Stimulated activated CD4-positive, alpha-beta T cell treated with anti-CD3 and anti-CD28 coated beads, TNF-alpha, amount 100 ng/mL, for 48 hours (primary cell): Measurements from ENCODE around the gene ATP8B4.

Experiments used
- DNase-seq, 3 donors: peaks; one replicate each; pipeline ENCODE4 v3.0.0-alpha.2; 2020; ENCODE audit warnings: low read depth in 3 of 3

The ATP8B4 gene

DNA sequence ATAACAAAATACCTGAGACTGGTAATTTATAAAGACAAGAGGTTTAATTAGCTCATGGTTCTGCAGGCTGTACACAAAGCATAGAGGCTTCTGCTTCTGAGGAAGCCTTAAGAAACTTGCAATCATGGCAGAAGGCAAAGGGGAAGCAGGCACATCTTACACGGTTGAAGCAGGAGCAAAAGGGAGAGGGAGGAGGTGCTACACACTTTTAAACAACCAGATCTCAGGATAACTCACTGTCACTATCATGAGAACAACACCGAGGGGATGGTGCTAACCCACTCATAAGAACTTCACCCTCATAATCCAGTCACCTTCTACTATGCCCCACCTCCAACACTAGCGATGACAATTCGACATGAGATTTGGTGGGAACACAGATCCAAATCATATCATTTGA lies 54.4 kb downstream of the ATP8B4 start:
- DNase-seq: no peak

- DNase-seq: no peak
These were observed 55.8 kb downstream of the ATP8B4 start for GRCh38 chr15:50063226-50063625.

DNA sequence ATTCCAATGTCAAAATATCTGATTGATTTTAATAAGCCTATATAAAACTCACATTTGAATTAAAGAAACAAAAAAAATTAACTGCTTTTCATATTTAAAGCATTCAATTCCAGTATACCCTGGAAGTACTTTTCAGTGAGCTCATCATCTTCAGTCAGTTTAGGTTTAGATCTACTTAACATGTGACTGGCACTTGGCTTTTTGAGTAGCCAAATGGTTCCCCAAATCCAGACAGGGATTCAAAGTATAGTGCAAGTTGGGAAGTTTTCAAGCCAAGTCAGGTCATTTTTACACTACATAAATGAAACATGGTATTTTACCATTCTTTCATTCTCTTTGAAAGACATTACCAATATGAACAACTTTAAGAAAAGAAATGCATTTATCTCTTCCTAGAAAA lies 57.5 kb downstream of the ATP8B4 start:
- no peak for DNase-seq

GRCh38 chr15:50059883-50060282 lies 59.1 kb downstream of the ATP8B4 start:
- DNase-seq: no peak

DNA sequence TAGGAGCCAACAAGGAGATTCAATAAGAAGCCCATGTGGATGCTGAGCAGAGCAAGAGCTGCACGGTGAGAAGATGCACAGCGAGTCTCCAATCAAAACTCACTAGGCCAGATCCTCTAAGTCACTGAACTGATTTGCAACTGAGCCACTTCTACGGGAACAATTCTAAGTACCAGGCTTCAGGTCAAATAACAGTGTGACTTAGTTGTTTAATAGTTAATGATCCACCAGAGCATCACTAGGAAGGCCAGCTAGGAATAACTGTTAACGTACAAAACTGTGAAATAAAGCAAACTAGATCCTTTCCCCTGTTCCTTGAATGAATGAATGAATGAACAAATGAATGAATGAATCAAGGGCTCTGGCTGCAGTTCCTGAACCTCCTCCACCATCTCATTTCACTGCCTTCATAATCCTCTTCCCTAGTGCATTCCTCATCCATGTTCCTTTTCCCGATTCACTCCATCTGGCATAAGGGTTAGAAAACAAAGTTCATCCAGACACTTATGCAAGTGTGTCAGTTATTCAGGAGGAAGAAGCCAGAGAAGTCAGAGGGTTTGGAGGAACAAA lies 59.7 kb downstream of the ATP8B4 start:
- DNase-seq: no peak

DNA sequence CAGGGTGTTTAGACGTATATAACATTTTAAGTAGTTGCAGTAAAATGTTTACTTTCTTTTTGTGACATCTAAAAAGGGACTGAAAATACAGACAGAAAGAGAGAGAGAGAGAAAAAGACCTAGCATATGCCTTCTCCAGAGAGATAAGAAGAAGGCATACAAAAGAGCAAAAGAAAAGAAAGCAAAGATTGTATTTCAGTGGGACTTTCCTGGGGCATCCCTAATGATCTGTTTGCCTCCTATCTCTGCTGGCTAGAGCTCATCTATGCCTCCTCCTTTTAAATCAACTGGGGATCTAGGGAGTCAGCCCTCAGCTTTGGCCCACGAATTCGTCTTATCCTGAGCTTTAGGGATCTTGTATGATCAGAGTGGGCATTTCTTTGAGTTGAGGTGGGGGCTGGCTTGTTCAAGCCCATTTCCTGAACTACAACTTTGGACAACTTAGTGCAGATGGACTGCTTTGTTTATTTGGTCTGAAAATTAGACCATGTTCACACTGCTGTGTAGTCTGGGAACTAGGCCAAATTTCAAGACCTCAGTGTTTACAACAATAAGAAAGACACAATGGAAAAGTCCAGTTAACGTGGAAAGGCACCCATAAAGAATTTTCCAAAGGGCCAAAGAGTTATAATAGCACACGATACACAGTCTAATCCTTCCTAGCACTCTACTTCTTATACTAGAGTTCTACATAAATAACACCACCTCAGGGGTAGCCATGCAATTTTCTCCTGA lies 61.0 kb downstream of the ATP8B4 start:
- DNase-seq: no peak

DNA sequence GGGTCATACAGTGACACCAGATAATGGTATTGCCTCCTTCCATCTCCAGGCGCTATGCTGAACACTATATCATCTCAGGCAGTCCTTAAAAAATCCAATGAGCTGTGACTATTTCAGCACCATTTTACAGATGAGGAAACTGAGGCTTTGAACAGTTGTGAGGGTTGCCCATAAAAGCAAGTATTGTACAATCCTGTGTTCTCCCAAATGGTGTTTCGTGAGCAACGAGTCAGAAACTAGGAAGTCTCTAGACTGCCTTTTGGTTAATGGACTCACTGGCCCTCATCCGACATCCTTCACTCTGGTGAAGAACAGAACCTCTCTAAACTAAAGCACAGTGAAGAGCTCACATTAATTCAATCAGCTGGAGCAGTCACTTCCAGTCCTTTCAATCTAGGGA lies 61.8 kb downstream of the ATP8B4 start:
- no peak for DNase-seq

DNA sequence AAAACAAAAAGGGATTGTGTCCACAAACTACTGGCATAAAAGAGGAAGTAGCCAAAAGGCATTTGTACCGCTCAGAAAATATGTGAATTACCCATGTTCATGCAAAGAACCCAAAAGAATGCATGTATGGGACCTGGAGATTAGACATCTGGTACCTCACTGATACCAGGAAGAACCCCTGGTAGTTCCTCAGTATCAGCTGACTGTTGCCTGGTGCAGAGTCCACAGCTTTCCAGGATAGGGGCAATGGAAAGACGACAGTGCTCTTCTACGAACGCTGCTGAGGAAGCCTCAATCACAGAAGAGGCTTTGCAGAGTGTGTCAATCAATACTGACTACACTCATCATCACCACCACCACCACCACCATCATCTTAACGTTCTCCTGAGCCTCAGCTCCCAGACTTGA lies 63.3 kb downstream of the ATP8B4 start:
- no peak for DNase-seq

DNA sequence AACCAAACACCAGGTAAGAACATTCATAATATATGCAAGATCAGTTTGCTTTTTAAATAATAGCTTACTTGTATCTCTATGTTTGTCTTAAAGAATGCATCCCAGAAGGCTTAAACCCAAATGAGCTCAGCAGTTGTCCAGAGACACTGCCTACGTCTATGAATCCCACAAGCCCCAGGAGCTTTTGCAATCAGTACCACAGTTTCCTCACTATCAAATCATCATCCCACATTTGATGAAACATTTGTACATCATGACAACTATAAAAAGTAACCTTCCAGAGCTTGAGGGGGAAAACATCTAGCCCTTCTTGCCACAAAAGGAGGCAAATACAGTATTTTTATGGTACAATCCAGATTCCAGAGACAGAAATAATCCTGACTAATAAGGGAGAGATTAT lies 63.7 kb downstream of the ATP8B4 start:
- DNase-seq: no peak

GRCh38 chr15:50053055-50053856 lies 65.8 kb downstream of the ATP8B4 start:
- no peak for DNase-seq

DNA sequence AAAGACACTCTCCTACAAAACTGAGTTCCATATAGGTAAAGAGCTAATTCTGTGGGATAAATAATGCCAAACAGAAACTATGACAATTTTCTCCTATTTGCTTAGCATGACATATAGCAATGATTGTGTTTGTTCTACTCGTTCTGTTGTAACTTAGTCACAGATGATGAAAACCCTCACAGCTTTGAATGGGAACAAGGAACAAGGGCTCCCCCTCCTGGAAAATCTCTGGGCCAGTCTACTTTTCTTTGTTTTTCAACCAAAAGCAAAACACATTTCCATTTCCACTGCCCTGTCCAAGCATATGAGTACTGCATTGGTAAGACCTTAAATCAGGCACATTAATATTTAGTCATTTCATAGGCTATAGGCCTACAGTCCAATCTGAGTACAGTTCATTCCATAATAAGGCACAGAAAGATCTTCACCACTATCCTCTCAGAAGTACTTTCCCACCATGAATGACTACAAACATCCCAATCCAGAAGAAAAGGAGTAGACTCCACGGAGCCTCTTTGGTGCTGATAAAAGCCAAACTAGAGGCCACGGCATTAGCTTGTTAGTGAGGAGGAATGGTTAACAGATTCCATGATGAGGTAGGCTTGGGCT lies 67.1 kb downstream of the ATP8B4 start:
- no peak for DNase-seq

DNA sequence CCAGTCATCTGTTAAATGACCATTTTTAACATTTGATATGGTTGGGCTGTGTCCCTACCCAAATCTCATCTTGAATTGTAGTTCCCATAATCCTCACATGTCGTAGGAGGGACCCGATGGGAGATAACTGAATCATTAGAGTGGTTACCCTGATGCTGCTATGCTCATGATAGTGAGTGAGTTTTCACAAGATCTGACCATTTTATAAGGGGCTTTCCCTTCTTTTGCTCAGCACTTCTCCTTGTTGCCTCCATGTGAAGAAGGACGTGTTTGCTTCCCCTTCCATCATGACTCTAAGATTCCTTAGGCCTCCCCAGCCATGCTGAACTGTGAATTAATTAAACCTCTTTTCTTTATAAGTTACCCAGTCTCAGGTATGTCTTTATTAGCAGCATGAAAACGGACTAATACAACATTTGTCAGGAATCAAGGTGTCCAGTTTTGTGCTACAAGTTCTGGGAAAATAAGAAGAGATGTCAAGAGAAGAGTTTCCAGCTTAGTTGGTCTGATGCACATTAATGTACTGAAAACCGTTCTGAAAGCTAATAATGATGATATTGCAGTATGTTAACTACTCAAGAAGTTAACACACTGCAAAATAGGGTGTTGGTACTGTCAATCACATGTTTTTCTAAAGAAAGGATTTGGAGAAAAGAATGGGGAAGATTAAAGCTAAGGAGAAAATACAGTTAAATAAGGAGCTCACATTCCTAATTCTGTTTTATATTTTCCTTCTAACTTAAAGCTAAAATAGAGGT lies 67.9 kb downstream of the ATP8B4 start:
- DNase-seq: no peak

DNA sequence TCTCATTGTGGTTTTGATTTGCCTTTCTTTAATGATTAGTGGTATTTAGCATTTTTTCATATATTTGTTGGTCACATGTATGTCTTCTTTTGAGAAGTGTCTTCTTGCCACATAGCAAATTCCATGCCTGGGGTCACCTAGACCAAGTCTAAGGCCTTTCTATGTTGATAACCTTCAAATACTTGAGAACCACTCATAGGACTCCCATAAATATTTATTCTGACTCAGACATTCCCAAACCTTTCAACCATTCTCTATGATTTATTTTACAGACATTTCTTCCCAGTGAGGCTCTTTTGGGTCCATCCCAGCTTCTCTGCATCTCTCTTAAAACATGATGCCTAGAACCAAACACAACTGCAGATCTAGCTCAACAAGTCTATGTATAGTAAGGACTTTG lies 69.2 kb downstream of the ATP8B4 start:
- DNase-seq: no peak

DNA sequence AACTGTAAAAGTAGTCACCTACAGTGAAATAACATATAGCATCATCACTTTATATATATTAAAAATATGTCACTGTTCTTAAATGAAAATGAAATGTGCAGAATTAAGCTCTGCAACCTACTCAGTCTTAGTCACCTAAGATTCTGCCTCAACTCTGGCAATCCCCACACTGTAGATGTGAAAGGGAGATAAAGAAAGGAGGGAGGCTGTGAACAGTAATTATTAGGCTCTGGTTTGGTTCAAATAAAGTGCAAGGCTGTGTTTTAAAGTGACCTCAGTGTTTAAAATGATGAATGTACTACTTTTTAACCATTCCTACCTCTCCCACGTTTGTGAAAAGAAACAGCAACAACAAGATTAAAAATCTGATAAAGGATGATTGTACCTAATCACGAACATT lies 72.2 kb downstream of the ATP8B4 start:
- DNase-seq: no peak

- DNase-seq: no peak
These were observed 72.9 kb downstream of the ATP8B4 start for GRCh38 chr15:50046159-50046558.

DNA sequence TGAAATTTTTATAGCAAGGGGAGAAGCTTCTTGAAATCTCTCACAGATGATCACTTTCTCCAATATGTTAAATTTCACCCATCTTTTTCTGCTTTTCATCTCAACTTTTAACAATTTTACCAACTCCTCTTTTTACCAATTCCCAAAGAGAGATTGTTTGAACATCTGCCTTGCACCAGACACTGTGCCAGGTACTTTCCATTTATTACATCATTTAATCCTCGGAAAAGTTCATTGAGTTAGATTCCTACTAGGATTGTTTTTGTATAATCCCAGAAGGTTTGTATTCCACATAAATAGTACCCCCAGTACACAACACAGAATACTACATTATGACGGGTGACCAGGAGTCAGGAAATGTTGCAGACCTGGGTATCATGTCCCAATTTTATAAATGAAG lies 74.1 kb downstream of the ATP8B4 start:
- no peak for DNase-seq

- no peak for DNase-seq
These were observed 74.6 kb downstream of the ATP8B4 start for GRCh38 chr15:50044406-50044805.

DNA sequence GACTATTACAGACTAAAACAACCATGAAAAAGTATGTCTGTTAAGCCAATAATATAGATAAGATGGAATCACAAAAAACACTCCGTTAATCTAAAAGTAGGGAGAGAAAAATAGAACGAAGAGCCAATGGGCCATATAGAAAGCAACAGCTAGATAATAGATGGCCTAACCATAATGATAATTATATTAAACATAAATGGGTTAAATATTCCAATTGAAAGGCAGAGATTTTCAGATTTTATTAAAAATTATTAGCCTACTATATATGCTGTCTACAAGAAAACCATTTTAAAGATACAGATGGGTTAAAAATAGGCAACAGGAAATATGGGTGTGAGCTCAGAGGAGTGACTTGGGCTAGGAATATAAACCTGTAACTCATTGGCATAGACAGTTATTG lies 76.3 kb downstream of the ATP8B4 start:
- no peak for DNase-seq

GRCh38 chr15:50030456-50030855 lies 88.6 kb downstream of the ATP8B4 start:
- DNase-seq: no peak

DNA sequence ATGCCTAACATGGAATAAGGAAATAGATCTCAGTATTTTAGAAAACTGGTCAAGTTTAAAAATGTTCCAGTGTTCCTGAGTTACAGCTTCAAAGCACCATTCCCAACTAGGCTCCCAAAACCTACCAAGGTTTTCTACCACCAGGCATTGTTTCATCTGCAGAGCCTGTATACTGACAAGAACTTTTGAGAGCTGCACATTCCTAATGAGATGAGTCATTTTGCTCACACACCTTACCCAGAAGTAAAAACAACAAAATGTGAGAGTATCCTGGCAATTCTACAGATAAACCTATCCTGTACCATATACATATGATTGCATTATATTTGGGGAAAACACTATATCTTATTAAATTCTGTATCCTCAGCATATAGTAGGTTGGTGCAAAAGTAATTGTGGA lies 90.7 kb downstream of the ATP8B4 start:
- no peak for DNase-seq

GRCh38 chr15:50024281-50024680 lies 94.8 kb downstream of the ATP8B4 start:
- no peak for DNase-seq

DNA sequence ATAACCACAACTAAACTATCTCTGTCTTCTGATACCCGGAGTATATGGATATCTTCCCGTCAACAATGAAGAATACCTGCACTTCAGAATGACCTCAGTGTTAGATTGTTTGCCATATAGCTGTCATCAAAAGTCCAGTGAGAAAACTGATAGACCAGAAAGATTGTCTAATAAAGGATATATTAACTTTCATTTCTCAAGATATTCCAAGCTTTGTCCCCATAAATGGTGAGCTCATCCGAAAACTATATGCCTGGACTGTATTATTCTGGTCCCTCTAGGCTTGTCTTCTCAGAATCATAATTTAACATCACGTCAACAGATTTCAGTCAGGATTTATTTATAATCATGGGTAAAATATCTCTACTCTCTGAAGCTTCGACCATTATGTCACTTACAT lies 100.5 kb downstream of the ATP8B4 start:
- no peak for DNase-seq
